Measurements from ENCODE around the gene CBFA2T2. TPM values are rescaled to one million over a fixed set of nuclear protein-coding genes. Genes with fewer than 3 reads are reported as not detected.

CBFA2T2 gene
- total and polyA plus RNA-seq, 10 of the 15 experiments (the other 5 are each of a cell fraction or from before 2014, with no cell fraction given): 0.61 to 8.6 (median 5.5) TPM

DNA sequence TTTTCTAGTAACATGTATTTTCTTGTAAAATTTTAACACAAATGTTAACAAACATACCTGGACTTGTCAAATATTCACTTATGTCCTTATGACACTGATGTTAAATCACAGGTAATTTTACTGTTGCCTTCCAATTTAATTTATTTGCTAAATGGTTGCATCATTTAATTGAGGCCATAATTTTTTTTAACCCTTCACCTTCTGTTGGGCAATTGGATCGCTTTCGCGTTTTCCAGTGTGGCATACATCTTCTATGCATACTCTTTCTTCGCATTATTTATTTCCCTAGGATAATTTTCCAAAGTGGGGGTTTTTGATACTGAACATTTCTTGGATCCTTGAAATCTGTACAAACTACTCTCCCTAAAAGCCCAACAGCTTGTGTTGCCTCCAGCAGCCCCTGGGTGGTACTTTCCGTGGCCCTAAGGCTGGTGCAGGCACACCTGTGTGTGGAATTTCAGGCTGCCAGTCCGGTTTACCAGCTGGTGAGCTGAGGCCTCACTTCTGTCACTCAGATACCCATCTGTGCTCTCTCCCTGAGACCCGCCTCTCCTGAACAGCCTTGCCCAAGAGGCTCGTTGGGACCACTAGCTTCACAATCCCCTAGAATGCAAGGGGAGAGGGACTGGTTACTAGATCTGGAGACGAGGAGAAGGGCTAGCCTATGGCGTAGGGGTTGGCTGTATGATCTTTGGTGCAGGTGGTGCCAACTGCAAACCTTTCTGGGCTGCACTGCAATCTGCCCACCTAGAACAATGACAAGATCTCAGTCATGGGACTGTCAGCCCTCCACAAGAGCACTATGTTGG lies 161.1 kb downstream of the CBFA2T2 start:
- ChIA-PET POLR2A (no interaction called here), RAD21 (ENCODE audit: unreplicated experiment) (interaction anchor here (2.7 to 3.6 kb wide), 2 partner anchors 13 to 17 kb away, joined by 10 to 13 read pairs; partner anchors contain the start of gene ACTL10), SMC1A (ENCODE audit: uncharacterized antibody, unreplicated experiment) (no interaction called here), CTCF (interaction anchor here (1.1 to 5.6 kb wide), 3 partner anchors 17 to 194 kb away, joined by 4 to 41 read pairs (median 17); partner anchors contain the start of genes ACTL10 and CBFA2T2)
- no peak overlapping the region for H3K4me2 ChIP-seq (ENCODE audit: control insufficient read depth, insufficient read depth)
- no peak for FAIRE-seq
- intact Hi-C loops (cut with micrococcal nuclease; ENCODE audit: unreplicated experiment) (loop anchor here (5.0 kb wide), 1 partner anchor 134 kb away; no protein-coding TSS in a partner anchor), in situ Hi-C loops (cut with MboI) (loop anchor here (5.0 kb wide), 1 partner anchor 199 kb away; no protein-coding TSS in a partner anchor)
- H4K20me1 ChIP-seq (ENCODE audit: control insufficient read depth, insufficient read depth): peaks cover 4% of the 10 kb centered on the region; the same call in 1 of the 2 replicates
- H3K36me3 ChIP-seq (ENCODE audit: control insufficient read depth in 2 of 2, insufficient read depth in 2 of 2, low read length in 1 of 2): no peaks in the 10 kb centered on the region
- 97% methylated on average over 10 of the region's 10 CpGs for WGBS (ENCODE audit: insufficient coverage, insufficient replicate concordance, low lambda C conversion rate, missing lambda C conversion rate)
- peaks cover 38% of the 10 kb centered on the region for H3K4me1 ChIP-seq (ENCODE audit: control insufficient read depth, insufficient read depth, low read length)
- no TSS peak for BruUV-seq (replicated peaks)
- no peak for DNase-seq (ENCODE audit: low read depth, low spot score)
- H3K79me2 ChIP-seq (ENCODE audit: control insufficient read depth, insufficient read depth, low read length): no peaks in the 10 kb centered on the region
- H3K9ac ChIP-seq (ENCODE audit: control insufficient read depth, insufficient read depth, low read length): no peak overlapping the region
- H3K27me3 ChIP-seq (replicated peaks in 1 of 2; ENCODE audit: control insufficient read depth in 2 of 2, insufficient read depth in 2 of 2, low read length in 1 of 2): peaks cover 0 to 2% of the 10 kb centered on the region in 2 experiments; a peak in 2 of 4 replicates
- no peaks in the 10 kb centered on the region for H3K9me3 ChIP-seq (replicated peaks; ENCODE audit: control insufficient read depth, insufficient read depth, low read length)
- TF ChIP-seq, protein P1, sequence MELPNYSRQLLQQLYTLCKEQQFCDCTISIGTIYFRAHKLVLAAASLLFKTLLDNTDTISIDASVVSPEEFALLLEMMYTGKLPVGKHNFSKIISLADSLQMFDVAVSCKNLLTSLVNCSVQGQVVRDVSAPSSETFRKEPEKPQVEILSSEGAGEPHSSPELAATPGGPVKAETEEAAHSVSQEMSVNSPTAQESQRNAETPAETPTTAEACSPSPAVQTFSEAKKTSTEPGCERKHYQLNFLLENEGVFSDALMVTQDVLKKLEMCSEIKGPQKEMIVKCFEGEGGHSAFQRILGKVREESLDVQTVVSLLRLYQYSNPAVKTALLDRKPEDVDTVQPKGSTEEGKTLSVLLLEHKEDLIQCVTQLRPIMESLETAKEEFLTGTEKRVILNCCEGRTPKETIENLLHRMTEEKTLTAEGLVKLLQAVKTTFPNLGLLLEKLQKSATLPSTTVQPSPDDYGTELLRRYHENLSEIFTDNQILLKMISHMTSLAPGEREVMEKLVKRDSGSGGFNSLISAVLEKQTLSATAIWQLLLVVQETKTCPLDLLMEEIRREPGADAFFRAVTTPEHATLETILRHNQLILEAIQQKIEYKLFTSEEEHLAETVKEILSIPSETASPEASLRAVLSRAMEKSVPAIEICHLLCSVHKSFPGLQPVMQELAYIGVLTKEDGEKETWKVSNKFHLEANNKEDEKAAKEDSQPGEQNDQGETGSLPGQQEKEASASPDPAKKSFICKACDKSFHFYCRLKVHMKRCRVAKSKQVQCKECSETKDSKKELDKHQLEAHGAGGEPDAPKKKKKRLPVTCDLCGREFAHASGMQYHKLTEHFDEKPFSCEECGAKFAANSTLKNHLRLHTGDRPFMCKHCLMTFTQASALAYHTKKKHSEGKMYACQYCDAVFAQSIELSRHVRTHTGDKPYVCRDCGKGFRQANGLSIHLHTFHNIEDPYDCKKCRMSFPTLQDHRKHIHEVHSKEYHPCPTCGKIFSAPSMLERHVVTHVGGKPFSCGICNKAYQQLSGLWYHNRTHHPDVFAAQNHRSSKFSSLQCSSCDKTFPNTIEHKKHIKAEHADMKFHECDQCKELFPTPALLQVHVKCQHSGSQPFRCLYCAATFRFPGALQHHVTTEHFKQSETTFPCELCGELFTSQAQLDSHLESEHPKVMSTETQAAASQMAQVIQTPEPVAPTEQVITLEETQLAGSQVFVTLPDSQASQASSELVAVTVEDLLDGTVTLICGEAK (IDR thresholded peaks at IDR 0.05; ENCODE audit: borderline replicate concordance): no peak
- TF ChIP-seq PAX8 (IDR thresholded peaks at IDR 0.05): no peak
- TF ChIP-seq E4F1 (IDR thresholded peaks at IDR 0.05; ENCODE audit: borderline replicate concordance, partially characterized antibody): no peak
- TF ChIP-seq, protein P2, sequence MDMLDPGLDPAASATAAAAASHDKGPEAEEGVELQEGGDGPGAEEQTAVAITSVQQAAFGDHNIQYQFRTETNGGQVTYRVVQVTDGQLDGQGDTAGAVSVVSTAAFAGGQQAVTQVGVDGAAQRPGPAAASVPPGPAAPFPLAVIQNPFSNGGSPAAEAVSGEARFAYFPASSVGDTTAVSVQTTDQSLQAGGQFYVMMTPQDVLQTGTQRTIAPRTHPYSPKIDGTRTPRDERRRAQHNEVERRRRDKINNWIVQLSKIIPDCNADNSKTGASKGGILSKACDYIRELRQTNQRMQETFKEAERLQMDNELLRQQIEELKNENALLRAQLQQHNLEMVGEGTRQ (IDR thresholded peaks at IDR 0.05; ENCODE audit: borderline replicate concordance, low read depth, low read length): no peak
- no peak for TF ChIP-seq IKZF2 (IDR thresholded peaks at IDR 0.05)
- no peak for TF ChIP-seq MYC (IDR thresholded peaks at IDR 0.05; ENCODE audit: insufficient read depth, insufficient read length, insufficient replicate concordance, low read length, severe bottlenecking)
- no peak for TF ChIP-seq ZSCAN29 (IDR thresholded peaks at IDR 0.05)
- no peak for TF ChIP-seq RUNX3 (IDR thresholded peaks at IDR 0.05; ENCODE audit: low read length)
- TF ChIP-seq MEF2A (IDR thresholded peaks at IDR 0.05; ENCODE audit: insufficient read depth, low read depth, low read length): no peak
- no peak overlapping the region for H3K4me3 ChIP-seq
- H2AFZ ChIP-seq (ENCODE audit: control insufficient read depth, low read depth, low read length): no peak overlapping the region
- no peak for ATAC-seq
- no peak overlapping the region for H3K27ac ChIP-seq (ENCODE audit: control insufficient read depth, insufficient read depth)
